NCI-H2227 (cell line): ENCODE measurements around the gene SCTR.
A peak's percentile ranks its signal among the peaks of the same experiment; 100 is the strongest.

ENCODE experiments used
- DNase-seq: peaks from one replicate; lab custom pipeline; 2025; ENCODE audit not compliant: unreplicated experiment; lab: John Stamatoyannopoulos, UW

SCTR gene

DNA sequence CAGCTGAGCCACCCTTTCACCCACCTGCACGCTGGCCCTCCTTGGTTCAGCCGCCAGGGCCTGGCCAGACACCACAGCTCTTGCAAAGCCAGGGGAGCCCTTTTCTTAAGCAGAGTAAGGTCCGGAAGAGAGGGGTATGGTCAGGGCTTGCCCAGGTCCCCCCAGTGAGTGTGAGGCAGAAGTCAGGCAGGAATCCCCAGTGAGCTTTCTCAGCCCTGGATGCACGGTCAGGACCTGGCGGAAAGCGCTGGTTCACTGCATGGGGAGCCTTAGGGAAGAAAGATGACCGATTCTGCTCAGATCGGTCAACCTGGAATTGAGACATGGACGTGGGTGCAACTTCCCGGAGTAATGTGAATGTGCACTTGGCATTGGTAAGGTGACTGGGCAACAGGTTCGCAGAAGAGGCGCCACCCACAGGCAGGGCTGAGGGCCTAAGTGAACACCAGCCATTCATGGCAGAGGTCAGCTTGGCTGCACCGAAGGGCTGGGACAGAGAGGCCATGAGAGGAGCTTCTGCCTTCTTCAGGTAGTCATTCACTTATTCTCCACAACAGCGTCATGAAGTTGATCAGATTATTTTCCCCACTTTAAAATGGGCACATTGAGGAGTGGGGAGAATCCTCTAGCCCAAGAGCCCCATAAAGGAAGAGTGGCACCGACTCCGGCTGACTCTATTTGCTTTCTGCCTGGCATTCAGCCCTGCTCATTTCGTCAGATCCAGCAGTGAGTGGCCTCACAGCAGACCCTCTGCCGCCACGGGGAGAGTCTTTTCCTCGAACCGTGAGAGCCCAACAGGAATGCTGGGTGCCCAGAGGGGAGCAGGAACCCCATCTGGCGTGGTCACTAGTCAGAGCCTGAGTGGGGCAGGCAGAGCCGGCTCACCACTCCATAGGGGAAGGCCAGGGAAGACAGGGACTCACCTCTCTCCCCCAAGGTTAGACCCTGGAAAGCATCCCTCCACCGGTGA, 35.8 kb downstream of the SCTR start:
- DNase-seq: no peak

DNA sequence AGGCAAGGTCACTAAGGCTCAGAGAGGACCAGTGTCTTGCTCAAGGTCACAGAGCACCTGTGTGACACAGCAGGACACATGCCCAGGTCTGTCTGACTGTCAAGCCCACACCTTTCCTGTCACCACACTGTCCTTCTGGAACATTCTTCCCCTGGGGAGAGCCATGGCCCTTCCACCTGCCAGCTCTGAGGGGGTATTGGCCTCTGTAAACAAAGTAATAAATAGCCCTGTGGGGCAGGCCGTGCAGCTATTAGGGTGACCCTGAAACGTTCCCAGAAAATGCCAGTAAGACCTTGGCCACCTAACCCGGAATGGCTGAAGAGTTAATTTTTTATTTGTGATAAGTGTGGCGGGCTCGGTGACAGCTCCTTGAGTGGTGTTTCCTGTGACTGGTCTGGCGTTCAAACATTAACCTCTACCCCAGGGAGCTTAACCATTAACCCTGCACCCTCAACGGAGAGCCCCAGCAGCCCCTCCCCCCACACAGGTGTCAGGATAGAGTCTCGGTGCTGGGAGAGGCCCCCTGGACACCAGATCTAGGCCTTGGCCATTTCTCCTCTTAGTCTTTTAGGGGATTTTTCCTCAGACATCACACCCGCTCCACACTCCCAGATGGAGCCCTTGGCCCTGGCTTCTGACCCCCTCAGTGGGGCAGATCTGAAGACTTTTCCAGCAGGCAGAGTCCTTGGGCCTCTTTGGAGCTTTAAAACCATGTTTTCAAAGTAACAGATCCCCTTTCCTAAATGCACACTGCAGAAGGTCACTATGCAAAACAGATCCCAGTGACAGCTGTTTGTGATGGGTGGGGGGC, 36.6 kb downstream of the SCTR start:
- no peak for DNase-seq

DNA sequence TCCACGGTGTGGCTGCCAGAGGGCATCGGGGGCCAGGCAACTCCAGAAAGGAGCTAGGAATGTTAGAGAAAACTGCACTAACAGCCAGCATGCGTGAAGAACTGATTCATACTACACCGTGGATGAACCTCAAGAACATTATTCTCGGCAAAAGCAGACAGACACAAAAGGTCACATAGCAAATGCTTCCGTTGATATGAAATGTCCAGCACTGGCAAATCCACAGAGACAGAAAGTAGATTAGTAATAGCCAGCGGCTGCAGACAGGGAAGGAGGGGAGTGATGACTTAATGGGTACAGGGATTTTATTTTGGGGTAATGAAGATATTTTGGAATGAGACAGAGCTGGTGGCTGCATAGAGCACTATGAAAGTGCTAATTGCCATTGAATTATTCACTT, 37.4 kb downstream of the SCTR start:
- DNase-seq: no peak

DNA sequence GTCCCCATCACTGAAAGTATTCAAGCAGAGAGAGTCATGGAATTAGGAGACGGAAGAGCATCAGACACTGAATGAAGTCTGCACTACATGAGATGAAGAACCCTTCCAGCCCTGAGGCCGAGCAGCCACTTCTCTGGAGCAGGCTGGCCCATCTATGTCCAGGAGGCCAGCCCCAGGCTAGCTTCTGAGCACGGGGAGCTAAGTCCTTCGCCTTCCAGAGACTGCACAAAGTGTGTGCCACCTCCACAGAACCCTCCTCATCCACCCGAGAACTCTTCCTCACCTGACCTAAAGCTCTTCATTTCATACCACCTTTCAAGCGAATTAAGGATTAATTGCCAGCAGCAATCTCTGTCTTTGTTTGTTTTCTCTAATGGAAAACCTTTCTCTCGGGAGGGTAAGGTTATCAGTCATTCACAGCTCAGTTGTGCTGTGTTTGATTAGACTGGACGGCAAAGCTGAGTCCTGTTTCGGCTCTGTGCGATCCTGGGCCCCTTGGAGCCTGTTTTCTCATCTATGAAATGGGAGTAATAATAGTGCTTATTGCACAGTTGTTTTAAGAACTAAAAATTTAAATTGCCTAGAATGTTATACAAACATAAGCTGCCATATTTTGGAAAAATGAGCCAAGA, 38.0 kb downstream of the SCTR start:
- DNase-seq: no peak

DNA sequence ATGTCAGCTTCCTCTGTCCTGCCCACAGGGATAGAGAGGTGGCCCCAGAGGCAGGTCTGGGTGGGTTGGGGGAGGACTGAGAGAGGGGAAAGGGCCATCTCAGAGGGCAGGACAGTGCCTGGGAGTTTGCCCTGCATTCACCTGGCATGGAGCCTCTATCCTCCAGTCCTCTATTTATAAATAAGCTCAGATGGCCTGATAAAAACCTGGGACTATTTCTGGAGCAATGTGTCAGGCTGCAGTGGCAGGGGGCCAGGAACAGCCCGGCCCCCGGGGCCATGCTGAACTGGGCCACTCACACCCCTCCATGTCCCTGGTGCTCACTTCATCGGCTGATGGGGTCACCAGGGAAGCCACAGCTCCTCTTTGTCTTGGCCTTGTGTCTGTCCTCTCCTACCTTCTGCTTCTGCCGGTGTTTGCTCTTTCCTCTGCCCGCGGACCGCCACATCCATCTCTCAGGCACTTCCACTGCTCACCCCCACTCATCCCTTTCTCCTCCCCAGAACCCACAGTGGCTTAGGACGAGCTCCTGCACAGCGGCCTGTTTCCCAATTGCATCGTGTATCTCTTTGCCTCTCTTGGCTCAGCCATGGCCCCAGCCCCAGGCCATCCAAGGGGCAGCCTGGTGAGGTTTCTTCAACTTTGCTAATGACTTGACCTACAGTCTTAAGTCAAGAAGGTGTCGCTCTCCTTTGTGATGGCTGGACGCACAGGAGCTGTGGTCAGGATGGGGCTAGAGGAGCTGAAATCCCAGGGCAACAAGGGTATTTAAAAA, 38.8 kb downstream of the SCTR start:
- no peak for DNase-seq

DNA sequence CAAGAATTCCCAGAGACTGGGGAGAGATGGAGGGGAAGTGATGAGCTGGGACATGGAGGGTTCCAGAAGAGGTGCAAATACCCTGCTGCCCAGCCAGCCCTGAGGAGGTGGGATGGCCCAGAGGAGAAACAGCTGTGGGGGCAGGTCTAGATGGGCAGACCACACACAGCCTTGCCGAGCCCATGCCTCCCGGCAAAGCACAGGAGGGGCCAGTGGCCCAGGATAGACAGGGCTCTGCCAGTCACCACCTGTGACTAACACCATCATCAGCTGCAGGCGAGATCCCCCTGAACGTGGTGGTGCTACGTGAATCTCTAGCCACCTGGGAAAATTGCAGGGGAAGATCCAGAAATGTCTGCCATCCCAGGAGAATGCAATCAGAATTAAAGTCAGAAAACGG, 39.4 kb downstream of the SCTR start:
- no peak for DNase-seq

DNA sequence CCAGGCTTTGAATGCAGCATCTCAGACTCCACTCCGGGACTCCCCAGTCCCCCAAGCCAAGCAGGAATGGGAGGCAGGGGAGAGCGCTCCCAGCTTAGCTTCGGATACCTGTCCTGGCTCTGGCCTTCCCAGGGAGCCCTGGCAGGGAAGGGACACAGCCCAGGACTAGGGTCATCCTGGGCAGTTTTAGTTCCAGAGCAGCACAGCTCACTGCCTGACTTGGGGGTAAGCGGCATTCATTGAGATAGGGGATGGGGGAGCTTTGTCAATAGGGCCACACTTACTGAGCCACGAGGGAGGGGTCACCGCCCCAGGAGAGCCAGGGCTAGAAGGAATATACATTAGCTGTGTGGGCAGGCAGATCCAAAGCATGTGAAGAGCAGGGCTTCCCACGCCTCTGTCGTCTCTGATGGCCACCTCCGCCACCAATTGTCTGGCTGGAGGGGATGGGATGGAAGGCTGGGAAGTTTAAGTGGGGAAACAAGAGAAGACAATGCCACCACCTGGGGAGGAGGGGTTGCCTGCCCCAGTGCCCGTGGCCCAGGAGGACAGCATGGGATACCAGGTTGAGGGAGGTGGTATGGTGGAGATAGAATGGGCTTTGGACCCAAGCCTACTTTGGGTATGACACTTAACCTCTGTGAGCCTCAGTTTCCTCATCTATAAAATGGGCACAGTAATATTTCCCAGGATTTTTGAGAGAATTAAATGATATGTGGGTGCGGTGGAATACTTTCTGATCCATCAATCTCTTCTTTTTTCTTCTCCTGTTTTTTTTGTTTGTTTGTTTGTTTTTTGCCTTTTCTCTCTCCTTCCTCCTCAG, 40.2 kb downstream of the SCTR start:
- no peak for DNase-seq

DNA sequence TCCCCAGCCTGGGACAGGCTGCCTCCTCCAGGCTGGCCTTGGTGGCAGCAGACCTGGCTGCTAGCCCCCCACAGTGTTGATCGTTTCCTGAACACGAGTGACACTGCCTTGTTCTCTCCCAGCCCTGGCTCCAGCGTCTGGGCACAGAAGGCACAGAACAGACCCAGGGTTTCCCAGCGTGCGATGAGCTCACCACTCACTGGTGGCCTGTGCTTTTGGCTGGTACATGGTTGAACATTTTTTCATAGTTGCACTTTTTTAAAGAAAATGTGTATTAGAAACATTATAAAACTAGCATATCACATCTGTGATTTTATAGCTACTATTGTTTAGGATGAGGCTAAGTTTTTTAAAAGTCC, 40.9 kb downstream of the SCTR start:
- no peak for DNase-seq

DNA sequence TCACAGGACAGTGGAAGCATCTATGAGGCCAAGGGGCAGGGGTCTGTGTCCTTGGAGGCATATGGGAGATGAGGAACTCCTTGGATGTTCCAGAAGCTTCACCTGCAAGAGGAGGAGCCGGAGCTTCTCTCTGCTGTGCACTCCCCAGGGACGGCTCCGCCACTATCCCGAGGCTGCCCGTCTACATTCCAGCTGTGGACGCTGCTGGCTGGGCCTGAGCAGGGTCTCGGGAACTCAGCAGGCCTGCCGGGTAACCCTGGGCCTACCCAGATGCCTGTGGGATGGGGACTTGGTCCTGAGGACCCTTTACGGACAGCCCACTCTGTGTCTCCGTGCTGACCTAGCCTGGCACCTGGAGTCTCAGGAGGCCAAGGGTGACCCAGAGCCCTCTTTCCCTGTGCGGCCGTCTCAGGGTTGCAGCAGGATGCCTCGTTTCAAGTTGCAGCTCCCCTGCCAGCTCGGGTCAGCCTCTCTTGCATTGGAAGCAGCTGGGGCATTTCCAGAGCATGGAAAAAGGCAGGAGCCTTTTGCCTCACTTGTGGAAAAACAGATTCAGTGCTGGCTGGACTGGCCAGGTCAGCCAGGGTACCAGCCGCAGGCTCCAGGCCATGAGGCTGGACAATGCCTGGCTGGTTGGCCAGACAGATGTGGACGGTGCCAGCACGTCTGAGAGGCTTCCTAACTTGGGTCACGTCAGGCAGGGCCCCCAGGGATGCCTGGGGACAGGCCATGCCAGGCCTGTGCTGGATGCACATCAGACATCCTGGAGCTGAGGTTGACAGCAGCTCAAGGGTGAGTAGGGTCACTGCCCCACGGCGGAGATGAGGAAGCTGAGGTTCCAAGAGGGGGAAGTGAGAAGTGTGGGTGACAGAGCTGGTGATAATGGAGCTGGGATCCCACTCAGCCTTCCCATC, 41.5 kb downstream of the SCTR start:
- no peak for DNase-seq

DNA sequence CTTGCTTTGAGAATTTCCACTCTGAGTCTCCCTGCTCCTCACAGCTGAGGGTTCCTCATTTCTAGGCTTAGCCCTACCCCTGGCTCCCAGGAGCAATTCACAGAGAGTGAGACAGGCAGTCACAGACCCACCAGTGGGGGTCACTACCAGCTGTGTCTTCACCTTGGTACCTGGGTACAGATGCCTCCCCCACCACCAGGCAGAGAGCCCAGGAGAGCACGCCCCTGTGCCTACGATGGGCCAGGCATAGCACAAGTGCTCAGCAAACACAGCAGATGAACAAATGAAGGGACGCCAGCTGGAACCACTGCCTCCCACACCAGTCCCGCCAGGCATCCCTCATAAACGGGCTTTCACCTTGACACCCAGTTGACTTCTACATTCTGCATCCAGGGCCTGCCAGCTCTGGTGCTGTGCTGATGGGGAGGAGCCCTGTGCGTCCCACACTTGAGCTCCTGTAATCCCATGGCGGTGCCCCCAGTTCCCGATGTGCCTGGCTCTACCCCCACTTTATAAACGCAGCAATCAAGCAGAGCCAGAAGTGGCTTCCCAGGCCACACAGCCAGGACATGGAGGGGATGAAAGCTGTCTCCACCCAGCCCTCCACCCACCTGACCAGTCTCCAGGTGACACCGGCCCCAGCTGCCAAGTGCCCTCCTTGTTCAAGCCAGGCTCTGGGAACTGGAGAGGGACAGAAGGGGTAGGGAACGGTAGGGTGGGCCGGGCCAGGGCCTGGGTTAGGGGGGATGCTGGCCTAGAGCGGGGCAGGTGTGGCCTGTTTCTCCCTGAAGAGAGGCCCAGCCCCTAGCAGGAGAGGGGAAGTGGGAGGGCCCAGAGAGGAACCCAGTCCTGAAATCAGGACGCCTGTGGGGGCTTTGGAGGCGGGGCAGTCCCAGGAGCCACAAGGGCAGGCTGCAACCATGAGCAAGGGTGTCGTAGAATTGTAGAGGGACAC, 42.5 kb downstream of the SCTR start:
- no peak for DNase-seq

DNA sequence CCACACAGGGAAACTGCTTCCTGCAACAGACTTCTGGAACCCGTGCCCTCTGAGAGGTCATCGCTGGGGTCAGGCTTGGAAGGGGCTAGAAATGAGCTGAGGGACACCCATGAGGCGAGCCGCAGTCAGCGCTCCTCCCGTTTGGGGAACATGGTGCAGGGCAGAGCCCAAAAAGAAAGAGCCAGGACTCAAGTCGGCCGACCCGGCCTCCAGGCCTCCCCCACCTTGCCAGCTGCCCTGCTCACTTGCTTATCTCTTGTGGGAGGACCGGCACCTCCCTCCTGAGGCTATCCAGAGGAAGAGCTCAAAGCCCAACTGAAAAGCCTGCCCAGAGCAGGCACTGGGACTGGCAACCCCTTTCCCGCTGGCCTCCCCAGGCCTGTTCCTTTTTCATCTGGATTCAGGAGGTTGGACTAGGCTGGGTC, 43.6 kb downstream of the SCTR start:
- DNase-seq: no peak

DNA sequence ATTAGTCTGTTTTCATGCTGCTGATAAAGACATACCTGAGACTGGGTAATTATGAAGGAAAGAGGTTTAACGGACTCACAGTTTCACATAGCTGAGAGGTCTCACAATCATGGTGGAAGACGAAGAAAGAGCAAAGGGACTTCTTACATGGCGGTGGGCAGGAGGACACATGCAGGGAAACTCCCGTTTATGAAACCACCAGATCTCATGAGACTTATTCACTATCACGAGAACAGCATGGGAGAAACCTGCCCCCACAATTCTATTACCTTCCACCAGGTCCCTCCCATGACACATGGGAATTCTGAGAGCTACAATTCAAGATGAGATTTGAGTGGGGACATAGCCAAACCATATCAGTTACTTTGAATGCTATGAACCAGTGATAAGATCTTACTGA, 44.1 kb downstream of the SCTR start:
- DNase-seq: no peak

DNA sequence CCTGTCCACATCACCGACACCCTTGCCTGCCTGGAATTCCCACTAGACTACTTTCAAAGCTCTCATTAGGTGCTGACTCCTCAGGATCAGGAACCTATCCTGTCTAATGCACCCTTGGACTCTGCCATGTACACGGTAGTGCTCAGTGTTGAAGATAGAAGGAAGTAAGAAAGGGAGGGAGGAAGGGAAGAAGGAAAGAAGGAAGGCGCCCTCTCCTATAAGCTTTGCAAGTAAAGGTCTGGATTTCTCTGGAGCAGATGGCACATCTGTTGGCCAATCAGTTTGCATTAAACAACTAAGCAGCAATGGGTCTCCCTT, 45.3 kb downstream of the SCTR start:
- no peak for DNase-seq

DNA sequence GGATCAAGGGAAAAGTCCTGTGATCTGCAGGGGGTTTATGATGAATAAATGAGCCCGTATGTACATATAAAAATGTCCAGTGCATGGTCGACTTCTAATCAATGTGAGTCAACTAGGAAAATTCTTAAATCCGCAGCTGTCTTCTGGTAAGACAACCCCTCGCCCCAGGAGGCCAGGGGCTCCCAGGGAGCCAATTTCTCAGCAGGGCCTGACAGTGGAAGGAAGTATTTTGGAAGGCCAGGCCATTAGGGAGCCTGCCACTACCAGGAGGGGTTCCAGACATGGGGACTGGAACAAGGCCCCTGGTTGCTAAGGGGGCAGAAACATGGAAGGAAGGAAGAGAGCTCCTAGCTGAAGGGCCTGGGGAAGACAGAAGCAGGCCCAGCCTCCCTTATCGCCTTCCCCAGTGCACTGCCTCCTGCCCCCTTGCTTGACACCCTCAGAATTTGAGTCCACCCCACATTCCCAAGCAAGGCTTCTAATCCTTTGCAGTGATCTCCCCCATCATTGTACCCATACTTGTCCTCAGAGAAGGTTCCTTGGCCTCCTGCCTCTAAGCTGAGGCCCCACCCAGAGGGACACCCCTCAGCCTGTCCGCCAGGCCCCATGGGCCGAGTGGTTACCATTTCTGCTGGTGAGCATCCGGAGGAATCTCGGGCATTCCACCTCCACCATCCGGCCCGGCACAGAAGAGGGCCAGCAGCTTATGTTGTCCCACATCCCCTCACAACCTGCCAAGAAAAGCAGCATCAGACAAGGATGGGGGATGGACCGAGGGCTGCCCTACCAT, 45.9 kb downstream of the SCTR start:
- DNase-seq: no peak

DNA sequence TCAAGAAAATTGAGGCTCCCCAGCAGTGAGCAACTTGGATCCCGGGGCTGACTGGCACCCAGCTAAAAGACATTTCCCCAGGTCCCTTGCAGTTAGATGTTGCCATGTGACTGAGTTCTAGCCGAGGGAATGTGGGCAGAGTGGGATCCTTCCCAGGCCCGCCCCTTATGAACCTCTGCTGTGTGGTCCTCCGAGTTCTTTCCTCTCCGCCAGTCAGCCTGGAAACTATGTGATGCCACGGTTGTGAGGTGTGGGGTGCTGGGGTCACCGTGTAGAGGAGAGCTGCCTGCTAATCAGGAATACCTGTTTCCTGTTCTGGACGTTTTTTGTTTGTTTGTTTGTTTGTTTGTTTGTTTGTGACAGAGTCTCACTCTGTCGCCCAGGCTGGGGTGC, 47.2 kb downstream of the SCTR start:
- no peak for DNase-seq

DNA sequence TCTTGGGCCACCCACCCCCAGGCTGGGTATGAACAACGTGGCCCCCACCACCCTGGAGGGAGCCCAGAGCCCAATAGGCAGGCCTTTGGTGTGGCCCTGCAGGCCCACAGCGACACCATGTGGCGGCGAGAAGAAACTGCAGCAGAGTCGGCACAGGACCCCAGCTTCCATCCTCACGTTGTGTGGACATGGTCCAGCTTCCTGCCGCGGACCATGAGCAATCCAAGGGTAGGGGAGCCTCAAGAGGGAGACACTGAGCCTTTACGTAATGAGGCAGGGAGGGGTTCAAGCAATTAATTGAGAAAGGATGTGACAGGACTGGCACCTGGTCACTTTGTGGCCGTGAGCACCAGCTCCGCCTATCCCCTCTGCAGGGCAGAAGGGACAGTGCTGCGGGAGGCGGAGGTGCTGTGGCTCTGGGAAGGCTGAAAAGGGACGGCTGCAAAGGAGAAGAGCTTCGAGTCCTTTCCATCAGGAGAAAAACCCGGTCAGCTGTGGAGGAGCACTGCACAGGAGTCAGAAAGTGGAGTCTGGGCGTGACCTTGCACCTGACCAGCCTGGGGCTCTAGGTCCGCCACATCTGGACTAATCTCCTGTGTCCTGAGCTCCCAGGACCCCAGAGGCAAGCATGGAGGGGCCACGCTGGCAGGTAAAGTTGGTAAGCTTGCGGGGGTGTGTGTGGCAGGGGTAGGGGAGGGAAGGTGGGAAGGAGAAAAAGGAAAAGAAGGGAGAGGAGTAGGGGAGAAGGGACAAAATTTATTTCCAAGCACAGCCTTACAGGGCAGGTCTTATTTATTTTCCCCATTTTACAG, 47.8 kb downstream of the SCTR start:
- peak; percentile 80 for DNase-seq

DNA sequence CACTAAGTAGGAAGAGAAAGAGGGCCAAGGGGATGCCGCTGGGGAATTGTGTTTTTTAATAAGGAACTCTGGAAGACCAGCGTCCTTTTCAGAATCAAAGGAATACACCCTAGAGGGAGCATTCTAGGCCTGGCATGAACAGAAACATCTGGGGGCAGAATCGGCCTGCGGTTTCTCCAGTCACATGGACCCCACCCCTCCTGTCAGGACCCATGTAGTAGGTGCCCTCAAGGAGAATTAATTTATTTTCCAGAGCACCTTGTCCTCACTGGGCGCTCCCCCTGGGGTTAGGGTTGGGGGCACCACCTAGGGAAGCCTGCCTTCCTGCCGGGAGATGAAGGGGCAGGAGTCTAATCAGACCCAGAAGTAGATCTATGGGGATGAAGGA, 48.4 kb downstream of the SCTR start:
- no peak for DNase-seq
